ENCODE data around the gene WWOX. TPM values are rescaled to one million over a fixed set of nuclear protein-coding genes. Genes with fewer than 3 reads are reported as not detected.

The WWOX gene
- total RNA-seq, 1 donor, result 8.2 TPM

- no peak overlapping the region for H3K4me3 ChIP-seq (ENCODE audit: low read depth, low read length)
- TF ChIP-seq CTCF (IDR thresholded peaks at IDR 0.05; ENCODE audit: insufficient read depth, low read depth, low read length), result no peak
- no peak for DNase-seq (ENCODE audit: low read depth)
These were observed 452.1 kb downstream of the WWOX start for GRCh38 chr16:78551487-78552085.

- no peak overlapping the region for H3K4me3 ChIP-seq (ENCODE audit: low read depth, low read length)
- no peak for DNase-seq (ENCODE audit: low read depth)
- no peak for TF ChIP-seq CTCF (IDR thresholded peaks at IDR 0.05; ENCODE audit: insufficient read depth, low read depth, low read length)
These were observed 452.7 kb downstream of the WWOX start for GRCh38 chr16:78552106-78552675.

GRCh38 chr16:78552716-78553115 lies 453.3 kb downstream of the WWOX start:
- DNase-seq (ENCODE audit: low read depth), result no peak
- no peak overlapping the region for H3K4me3 ChIP-seq (ENCODE audit: low read depth, low read length)
- TF ChIP-seq CTCF (IDR thresholded peaks at IDR 0.05; ENCODE audit: insufficient read depth, low read depth, low read length), result no peak

- DNase-seq (ENCODE audit: low read depth), result no peak
- H3K4me3 ChIP-seq (ENCODE audit: low read depth, low read length), result no peak overlapping the region
- no peak for TF ChIP-seq CTCF (IDR thresholded peaks at IDR 0.05; ENCODE audit: insufficient read depth, low read depth, low read length)
These were observed 454.0 kb downstream of the WWOX start for GRCh38 chr16:78553268-78554039.

- no peak for TF ChIP-seq CTCF (IDR thresholded peaks at IDR 0.05; ENCODE audit: insufficient read depth, low read depth, low read length)
- DNase-seq (ENCODE audit: low read depth), result no peak
- H3K4me3 ChIP-seq (ENCODE audit: low read depth, low read length), result no peak overlapping the region
These were observed 457.0 kb downstream of the WWOX start for GRCh38 chr16:78556421-78556820.

- no peak for DNase-seq (ENCODE audit: low read depth)
- H3K4me3 ChIP-seq (ENCODE audit: low read depth, low read length), result no peak overlapping the region
- TF ChIP-seq CTCF (IDR thresholded peaks at IDR 0.05; ENCODE audit: insufficient read depth, low read depth, low read length), result no peak
These were observed 461.5 kb downstream of the WWOX start for GRCh38 chr16:78560997-78561396.
